Adrenal gland (tissue), 12 donors: Measurements from ENCODE around the gene RPS14. TPM values are rescaled to one million over a fixed set of nuclear protein-coding genes. Genes with fewer than 3 reads are reported as not detected.
A peak's percentile ranks its signal among the peaks of the same experiment; 100 is the strongest.

Experiments
- DNase-seq, 7 donors: peaks; one replicate each; pipeline ENCODE4 v3.0.0-alpha.2; 2019 to 2020
- H3K27ac ChIP-seq, 5 donors: fragments of 200-600 bp; sonication (generic) in 4 of 5; 1 replicate in 3 of 5; 2 replicates in 2 of 5; pipeline versions ENCODE4 v1.5.1 to v1.8.0; 2016 to 2020; ENCODE audit warnings: mild to moderate bottlenecking in 1 of 5
- H3K27me3 ChIP-seq: fragments of 200-600 bp; 2 replicates; pipeline ENCODE4 v1.8.0; 2021
- H3K36me3 ChIP-seq, 2 donors: fragments of 200-600 bp; replicated peaks in 1 of 2; 1 replicate in 1 of 2; 2 replicates in 1 of 2; pipeline versions ENCODE4 v1.5.1 to v1.8.0; 2018 to 2022
- H3K4me1 ChIP-seq, 2 donors: fragments of 200-600 bp; replicated peaks in 1 of 2; 1 replicate in 1 of 2; 2 replicates in 1 of 2; pipeline versions ENCODE4 v1.5.1 to v1.8.0; 2018 to 2021
- H3K4me3 ChIP-seq, 4 donors: fragments of 200-600 bp; sonication (generic) in 3 of 4; one replicate each; pipeline ENCODE4 v1.5.1; 2016 to 2018
- H3K9me3 ChIP-seq, 3 donors: fragments of 200-600 bp; sonication (generic) in 1 of 3; replicated peaks in 1 of 3; 1 replicate in 2 of 3; 2 replicates in 1 of 3; pipeline versions ENCODE4 v1.5.1 to v1.8.0; 2016 to 2021
- POLR2A ChIP-seq, 2 donors: fragments of 450-650 bp; IDR thresholded peaks; one replicate each; pipeline ENCODE4 v1.6.1; 2017; ENCODE audit warnings: antibody characterized with exemption in 2 of 2, mild to moderate bottlenecking in 2 of 2, moderate library complexity in 1 of 2
- WGBS, 4 donors: extraction: QIAGEN DNeasy Blood & Tissue Kit in 2 of 4; methylation state at CpG; one replicate each; pipeline versions ENCODE4 v1.1.5 to v1.1.7; 2013 to 2017; 5-methylcytosine and 5-hydroxymethylcytosine counted together
- intact Hi-C, 2 donors: fragments of 100-400 bp; cut with DNase I; formaldehyde crosslinking; loops; one replicate each; pipeline versions ENCODE4 v1.14.1 to v1.15.0; 2022 to 2023
- polyA plus RNA-seq, 3 donors: library from polyadenylated mRNA; stranded (reverse); fragments of 200-250 nt in 2 of 3; fragments of 350-450 nt in 1 of 3; fragmentation: Illumina TruSeq in 1 of 3; extraction: RNeasy Lipid Tissue Mini Kit (QIAGEN cat#74804) in 1 of 3; gene quantifications; one replicate each; pipeline ENCODE4 v1.2.3, GENCODE V29; 2013 to 2014
- total RNA-seq, 9 donors: library from RNA; depleted of rRNA in 4 of 9; stranded (reverse); fragments of >200 nt in 4 of 9; fragments of 120-200 nt in 1 of 9; fragmentation: NEBNext Ultra II Directional in 1 of 9; extraction: Animal tissue kit (Norgen Biotek cat#: 25700) in 1 of 9; gene quantifications; one replicate each; pipeline versions ENCODE4 v1.1.0 to v1.2.4, GENCODE V29; 2013 to 2023
- TF ChIP-seq, protein P1 (sequence below), 6 experiments: fragments of 450-650 bp in 4 of 6; fragments of 200-600 bp in 2 of 6; sonication (generic) in 1 of 6; IDR thresholded peaks; 1 replicate in 5 of 6; 2 replicates in 1 of 6; pipeline versions ENCODE4 v1.5.1 to v1.8.0; 2016 to 2021; ENCODE audit warnings: antibody characterized with exemption in 6 of 6, mild to moderate bottlenecking in 2 of 6, moderate library complexity in 1 of 6
- donor health status: healthy with polysubstance abuse.
- donor health status: Bipolar disorder and iron deficiency.
- donor health status: DM: yes; HTN: yes; CAD: no.
- donor health status: DM: no; HTN: no; CAD: no.
- donor health status: DM: no; HTN: no; CAD: no.
- donor health status: DM: yes; HTN: yes; CAD: no.

Gene RPS14
- total and polyA plus RNA-seq, 12 donors = 1,067 to 3,506 (median 1,891) TPM

DNA sequence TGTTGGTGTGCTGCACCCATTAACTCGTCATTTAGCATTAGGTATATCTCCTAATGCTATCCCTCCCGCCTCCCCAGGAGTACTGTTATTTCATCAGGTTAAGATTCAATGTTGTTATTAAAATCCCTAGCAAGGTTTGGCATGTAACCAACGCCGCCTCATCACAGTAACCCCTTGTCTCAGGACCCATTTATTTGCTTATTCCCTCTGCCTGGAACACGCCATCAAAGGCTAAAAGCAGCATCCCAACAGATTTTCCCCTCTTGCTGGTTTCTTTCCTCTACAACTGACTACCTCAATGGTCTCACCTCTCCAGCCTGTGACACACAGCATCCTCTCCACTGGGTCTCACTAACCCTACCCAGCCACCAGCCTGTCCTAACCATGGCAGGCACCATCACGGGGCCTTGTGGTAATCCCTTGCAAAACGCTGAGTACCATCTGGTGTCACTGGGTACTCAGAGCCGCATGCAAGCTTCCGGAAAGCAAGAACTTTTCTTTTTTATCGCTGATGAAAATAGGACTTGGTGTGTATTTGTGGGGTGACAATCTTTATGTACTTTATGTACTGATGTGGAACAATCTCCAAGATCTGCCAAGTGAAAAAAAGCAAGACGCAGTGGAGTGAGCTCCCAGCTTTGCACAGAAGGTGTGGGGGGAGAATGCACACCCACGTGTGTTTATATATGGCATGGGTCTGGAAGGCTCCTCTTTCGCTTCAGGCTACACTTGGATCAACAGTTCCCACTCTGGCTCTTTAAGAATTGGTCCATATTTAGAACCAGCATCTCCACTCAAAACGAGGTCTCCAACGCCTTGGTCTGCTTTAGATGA lies 6.1 kb downstream of the RPS14 start:
- no peaks in the 10 kb centered on the region for H3K9me3 ChIP-seq
- no peaks in the 10 kb centered on the region for H3K27me3 ChIP-seq
- peaks cover 0 to 58% of the 10 kb centered on the region in 2 donors for H3K36me3 ChIP-seq
- TF ChIP-seq, protein P1, sequence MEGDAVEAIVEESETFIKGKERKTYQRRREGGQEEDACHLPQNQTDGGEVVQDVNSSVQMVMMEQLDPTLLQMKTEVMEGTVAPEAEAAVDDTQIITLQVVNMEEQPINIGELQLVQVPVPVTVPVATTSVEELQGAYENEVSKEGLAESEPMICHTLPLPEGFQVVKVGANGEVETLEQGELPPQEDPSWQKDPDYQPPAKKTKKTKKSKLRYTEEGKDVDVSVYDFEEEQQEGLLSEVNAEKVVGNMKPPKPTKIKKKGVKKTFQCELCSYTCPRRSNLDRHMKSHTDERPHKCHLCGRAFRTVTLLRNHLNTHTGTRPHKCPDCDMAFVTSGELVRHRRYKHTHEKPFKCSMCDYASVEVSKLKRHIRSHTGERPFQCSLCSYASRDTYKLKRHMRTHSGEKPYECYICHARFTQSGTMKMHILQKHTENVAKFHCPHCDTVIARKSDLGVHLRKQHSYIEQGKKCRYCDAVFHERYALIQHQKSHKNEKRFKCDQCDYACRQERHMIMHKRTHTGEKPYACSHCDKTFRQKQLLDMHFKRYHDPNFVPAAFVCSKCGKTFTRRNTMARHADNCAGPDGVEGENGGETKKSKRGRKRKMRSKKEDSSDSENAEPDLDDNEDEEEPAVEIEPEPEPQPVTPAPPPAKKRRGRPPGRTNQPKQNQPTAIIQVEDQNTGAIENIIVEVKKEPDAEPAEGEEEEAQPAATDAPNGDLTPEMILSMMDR (IDR thresholded peaks at IDR 0.05) = no peak
- peaks cover 7 to 13% of the 10 kb centered on the region in 2 donors for H3K4me1 ChIP-seq
- H3K27ac ChIP-seq = no peak overlapping the region
- 79 to 82% (median 81%) methylated on average over 15 of the region's 15 CpGs for WGBS, 4 donors
- no peak for DNase-seq
- H3K4me3 ChIP-seq = no peak overlapping the region
- intact Hi-C loops = no loop called here

DNA sequence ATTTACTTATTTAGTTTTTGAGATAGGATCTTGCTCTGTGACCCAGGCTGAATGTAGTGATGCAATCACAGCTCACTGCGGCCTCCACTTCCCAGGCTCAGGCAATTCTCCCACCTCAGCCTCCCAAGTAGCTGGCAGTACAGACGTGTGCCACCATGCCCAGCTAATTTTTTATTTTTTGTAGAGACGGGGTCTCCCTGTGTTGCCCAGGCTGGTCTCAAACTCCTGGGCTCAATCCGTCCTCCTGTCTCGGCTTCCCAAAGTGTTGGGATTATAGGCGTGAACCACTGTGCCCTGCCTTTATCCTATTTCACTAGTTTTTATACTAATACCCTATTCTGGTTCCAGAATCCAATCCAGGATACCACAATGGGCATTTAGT lies 6.8 kb downstream of the RPS14 start:
- intact Hi-C loops = no loop called here
- Histone ChIP-seq H3K36me3 (peaks cover 0 to 51% of the 10 kb centered on the region in 2 donors), H3K9me3 (no peaks in the 10 kb centered on the region), H3K27me3 (no peaks in the 10 kb centered on the region), H3K4me3 (no peak overlapping the region), H3K27ac (no peak overlapping the region), H3K4me1 (peaks cover 0 to 6% of the 10 kb centered on the region in 2 donors)
- TF ChIP-seq, protein P1 (IDR thresholded peaks at IDR 0.05) = no peak
- TF ChIP-seq POLR2A (IDR thresholded peaks at IDR 0.05) = no peak
- DNase-seq = no peak
- WGBS, 4 donors = 81 to 92% (median 83%) methylated on average over 6 of the region's 6 CpGs

DNA sequence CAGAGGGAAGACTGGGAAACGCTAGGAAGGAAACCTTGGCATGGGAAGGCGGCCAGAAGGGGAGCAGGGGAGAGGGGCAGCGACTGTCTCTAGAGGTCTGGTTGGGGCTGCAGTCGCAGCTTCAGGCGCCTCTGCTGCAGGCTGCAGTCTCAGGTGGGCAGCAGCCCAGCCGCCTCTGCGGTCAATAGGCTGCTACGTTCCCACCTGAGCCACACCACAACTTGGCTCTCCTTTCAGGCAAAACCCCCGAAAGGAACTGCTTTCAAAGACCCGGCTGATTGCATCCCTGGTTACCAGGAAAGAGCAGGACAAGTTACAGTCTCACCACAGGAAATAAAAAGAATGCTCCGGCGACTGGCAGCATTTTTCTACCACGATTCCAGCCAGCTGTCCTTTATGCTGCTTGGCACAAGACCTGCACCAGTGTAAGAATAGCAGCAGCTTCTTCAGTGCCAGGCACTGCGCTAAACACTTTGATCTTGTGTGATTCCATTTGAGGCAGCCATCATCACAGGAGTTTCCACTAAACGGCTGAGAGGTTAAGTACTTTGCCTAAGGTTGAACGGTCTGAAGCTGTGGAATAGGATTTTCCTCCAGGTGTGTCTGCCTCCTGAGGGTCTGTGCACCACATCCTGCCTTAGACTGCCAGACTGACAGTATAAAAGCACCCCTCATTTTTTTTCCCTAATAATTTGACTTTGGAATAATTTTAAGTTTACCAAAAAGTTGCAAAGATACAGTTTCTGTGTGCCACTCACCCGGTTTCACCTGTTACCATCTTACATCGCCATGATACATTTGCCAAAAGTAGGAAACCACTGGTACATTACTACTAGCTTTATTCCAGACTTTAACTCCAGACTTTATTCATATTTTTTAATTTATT lies 7.5 kb downstream of the RPS14 start:
- TF ChIP-seq, protein P1 (IDR thresholded peaks at IDR 0.05) = no peak
- TF ChIP-seq POLR2A (IDR thresholded peaks at IDR 0.05) = no peak

More for the DNA sequence above, 7.5 kb downstream of the RPS14 start:
- no peaks in the 10 kb centered on the region for H3K4me1 ChIP-seq
- peaks cover 0 to 45% of the 10 kb centered on the region in 2 donors for H3K36me3 ChIP-seq
- WGBS, 4 donors = 59 to 64% (median 61%) methylated on average over 14 to 18 of the region's 18 CpGs
- intact Hi-C loops = no loop called here
- DNase-seq = no peak
- peak overlapping the region in 1 of 5 donors; percentile 8 for H3K27ac ChIP-seq
- no peak overlapping the region for H3K4me3 ChIP-seq
- no peaks in the 10 kb centered on the region for H3K9me3 ChIP-seq
- H3K27me3 ChIP-seq = no peaks in the 10 kb centered on the region
